Epithelial cell of esophagus (primary cell): Measurements from ENCODE around the gene GPR32.
A peak's percentile ranks its signal among the peaks of the same experiment; 100 is the strongest.
"Not testable (repeated sequence)": the region's sequence is repeated elsewhere in the genome, so short reads cannot be mapped to it uniquely, and the experiment has no call there.

Experiments
- DNase-seq: peaks from one replicate; pipeline ENCODE4 v3.0.0; 2010; ENCODE audit warnings: low read depth
- H3K4me3 ChIP-seq: 2 replicates; pipeline ENCODE4 v1.5.1; 2011; ENCODE audit warnings: mild to moderate bottlenecking, low read length, control low read depth
- TF ChIP-seq, protein P1 (sequence below): IDR thresholded peaks from 2 replicates; pipeline ENCODE4 v1.5.1; 2011; ENCODE audit warnings: low read depth, mild to moderate bottlenecking, low read length, control low read depth, inconsistent platforms; ENCODE audit not compliant: insufficient read depth; ENCODE audit errors: missing control alignments

The GPR32 gene

GRCh38 chr19:50798659-50799546 is 28.6 kb downstream of the GPR32 start:
- TF ChIP-seq, protein P1, sequence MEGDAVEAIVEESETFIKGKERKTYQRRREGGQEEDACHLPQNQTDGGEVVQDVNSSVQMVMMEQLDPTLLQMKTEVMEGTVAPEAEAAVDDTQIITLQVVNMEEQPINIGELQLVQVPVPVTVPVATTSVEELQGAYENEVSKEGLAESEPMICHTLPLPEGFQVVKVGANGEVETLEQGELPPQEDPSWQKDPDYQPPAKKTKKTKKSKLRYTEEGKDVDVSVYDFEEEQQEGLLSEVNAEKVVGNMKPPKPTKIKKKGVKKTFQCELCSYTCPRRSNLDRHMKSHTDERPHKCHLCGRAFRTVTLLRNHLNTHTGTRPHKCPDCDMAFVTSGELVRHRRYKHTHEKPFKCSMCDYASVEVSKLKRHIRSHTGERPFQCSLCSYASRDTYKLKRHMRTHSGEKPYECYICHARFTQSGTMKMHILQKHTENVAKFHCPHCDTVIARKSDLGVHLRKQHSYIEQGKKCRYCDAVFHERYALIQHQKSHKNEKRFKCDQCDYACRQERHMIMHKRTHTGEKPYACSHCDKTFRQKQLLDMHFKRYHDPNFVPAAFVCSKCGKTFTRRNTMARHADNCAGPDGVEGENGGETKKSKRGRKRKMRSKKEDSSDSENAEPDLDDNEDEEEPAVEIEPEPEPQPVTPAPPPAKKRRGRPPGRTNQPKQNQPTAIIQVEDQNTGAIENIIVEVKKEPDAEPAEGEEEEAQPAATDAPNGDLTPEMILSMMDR = no peak
- no peak for DNase-seq
- no peak overlapping the region for H3K4me3 ChIP-seq

DNA sequence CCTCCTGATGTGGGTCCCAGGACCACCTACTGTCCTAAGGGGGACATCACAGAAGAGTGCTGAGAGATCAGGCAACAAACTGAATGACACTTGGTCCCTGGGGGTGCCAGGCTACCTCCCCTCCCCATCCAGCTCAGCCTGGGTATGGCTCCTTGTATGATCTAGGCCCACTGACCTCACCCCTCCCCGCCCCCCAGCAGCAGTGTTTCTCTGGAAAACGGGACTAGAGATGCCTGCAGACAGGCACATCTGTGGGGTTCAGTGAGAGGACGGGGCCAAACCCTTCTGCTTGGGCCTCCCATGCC is 29.2 kb downstream of the GPR32 start:
- DNase-seq = no peak
- TF ChIP-seq, protein P1 = no peak
- no peak overlapping the region for H3K4me3 ChIP-seq

DNA sequence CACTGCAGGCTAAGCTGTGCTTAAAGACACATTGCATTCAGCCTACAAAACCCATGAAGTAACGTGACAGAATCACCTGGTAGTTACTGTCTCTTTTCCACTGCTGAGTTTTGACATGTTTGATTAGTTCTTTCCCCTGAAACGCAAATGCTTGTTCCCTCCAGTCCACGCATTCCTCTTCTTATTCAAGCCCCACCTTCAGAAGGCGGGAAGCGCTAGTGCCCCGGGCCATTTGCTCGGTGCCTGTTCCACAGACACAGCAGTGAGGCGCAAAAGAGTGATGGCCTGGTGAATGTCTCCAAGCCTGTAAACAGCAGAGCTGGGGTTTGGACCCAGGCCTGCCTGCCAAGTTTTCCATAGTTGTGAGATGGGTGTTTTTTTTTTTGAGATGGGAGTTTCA is 30.8 kb downstream of the GPR32 start:
- no peak overlapping the region for H3K4me3 ChIP-seq

DNA sequence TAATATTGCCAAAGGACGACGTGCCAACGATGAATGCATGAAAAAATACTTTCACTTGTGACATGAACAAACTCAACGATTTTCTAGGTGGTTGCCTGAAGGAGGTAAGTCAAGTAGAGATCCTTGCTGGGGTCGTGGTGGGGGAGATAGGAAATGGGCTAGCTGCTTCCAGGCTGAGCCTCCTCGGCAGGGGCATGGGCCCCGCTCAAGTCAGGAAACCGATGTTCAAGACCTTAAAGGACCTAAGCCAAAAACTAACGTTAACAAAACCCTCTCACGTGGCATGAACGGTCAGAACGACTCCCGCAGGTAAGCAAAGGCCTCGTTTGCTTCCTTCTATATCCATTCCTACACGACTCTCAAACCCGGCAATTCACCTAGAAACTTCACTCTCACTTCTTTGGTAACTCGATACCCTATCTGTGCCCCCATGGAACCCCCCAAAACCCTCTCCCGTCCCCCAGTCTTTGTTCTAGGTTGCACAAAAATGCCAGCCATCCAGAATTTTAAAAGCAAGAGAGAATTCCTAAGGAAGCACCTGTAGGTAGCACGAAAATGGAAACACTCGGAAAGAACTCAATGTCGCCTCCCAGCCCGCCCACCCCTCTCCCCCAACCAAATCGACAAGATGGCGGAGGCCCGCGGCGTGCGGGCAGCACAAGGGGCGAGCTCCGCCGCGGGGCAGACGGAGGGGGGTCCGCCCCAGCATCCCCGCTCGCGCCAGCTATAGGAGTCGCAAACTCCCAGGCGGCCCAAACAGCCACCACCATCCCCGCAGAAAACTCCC is 33.6 kb downstream of the GPR32 start:
- DNase-seq = no peak
- H3K4me3 ChIP-seq = peak overlapping the region; percentile 99
- TF ChIP-seq, protein P1 = no peak

More for the DNA sequence above, 30.8 kb downstream of the GPR32 start:
- TF ChIP-seq, protein P1 = no peak
- DNase-seq = no peak

GRCh38 chr19:50804420-50805272 is 34.4 kb downstream of the GPR32 start:
- DNase-seq = peak; percentile 99
- TF ChIP-seq, protein P1 = no peak

GRCh38 chr19:50808856-50809255 is 38.6 kb downstream of the GPR32 start:
- TF ChIP-seq, protein P1 = no peak
- no peak overlapping the region for H3K4me3 ChIP-seq
- no peak for DNase-seq

More at GRCh38 chr19:50804420-50805272, 34.4 kb downstream of the GPR32 start:
- H3K4me3 ChIP-seq = peak overlapping the region; percentile 99

GRCh38 chr19:50811622-50812238 is 41.5 kb downstream of the GPR32 start:
- not testable (repeated sequence) for DNase-seq, H3K4me3 ChIP-seq
